ENCODE data around the gene KIF3B.
"Not testable (repeated sequence)": the region's sequence is repeated elsewhere in the genome, so short reads cannot be mapped to it uniquely, and the experiment has no call there.

The KIF3B gene

DNA sequence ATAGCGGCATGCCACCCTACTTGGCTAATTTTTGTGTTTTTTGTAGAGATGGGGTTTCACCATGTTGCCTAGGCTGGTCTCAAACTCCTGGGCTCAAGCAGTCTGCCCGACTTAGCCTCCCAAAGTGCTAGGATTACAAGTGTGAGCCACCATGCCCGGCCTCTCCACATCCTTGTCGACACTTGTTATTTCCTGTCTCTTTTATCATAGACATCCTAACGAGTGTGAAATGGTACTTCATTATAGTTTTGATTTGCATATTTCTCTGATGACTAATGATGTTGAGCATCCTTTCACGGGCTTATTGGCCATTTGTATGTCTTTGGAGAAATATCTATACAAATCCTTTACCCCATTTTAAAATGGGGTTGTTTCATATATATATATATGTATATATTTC is 41.6 kb downstream of the KIF3B start:
- no peak overlapping the region for H3K9ac ChIP-seq (ENCODE audit: low read depth, low read length)
- WGBS: 97% methylated on average over 5 of the region's 6 CpGs
- no peaks in the 10 kb centered on the region for H3K9me3 ChIP-seq (ENCODE audit: insufficient read depth, low read depth, low read length)
- H3K4me1 ChIP-seq (ENCODE audit: insufficient read depth, low read length): no peaks in the 10 kb centered on the region
- no peak overlapping the region for H3K27ac ChIP-seq (ENCODE audit: low read depth, low read length)
- peaks cover 27% of the 10 kb centered on the region for H3K36me3 ChIP-seq (ENCODE audit: insufficient read depth, low read length)
- no peak overlapping the region for H3K4me3 ChIP-seq (ENCODE audit: low read length)
- no peaks in the 10 kb centered on the region for H3K27me3 ChIP-seq (ENCODE audit: insufficient read depth, low read length)

DNA sequence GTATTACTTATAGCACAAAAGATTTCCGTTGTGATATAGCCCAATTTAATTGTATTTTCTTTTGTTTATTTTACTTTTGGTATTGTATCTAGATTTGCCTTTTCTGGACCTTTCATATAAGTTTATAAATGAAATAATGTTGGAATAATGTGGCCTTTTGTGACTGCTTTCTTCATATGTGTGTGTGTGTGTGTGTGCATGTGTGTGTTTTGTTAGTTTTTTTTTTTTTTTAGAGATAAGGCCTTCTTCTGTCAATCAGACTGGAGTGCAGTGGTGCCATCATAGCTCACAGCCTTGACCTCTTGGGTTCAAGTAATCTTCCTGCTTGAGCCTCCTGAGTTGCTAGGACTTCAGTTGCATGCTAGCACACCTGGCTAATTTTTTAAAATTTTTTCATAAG is 42.9 kb downstream of the KIF3B start:
- Histone ChIP-seq H3K9me3 (ENCODE audit: insufficient read depth, low read depth, low read length) (no peaks in the 10 kb centered on the region), H3K27me3 (ENCODE audit: insufficient read depth, low read length) (no peaks in the 10 kb centered on the region), H3K4me3 (ENCODE audit: low read length) (no peak overlapping the region), H3K36me3 (ENCODE audit: insufficient read depth, low read length) (peaks cover 27% of the 10 kb centered on the region), H3K27ac (ENCODE audit: low read depth, low read length) (no peak overlapping the region), H3K9ac (ENCODE audit: low read depth, low read length) (no peak overlapping the region), H3K4me1 (ENCODE audit: insufficient read depth, low read length) (no peaks in the 10 kb centered on the region)
- 86% methylated on average over 1 of the region's 1 CpG for WGBS

DNA sequence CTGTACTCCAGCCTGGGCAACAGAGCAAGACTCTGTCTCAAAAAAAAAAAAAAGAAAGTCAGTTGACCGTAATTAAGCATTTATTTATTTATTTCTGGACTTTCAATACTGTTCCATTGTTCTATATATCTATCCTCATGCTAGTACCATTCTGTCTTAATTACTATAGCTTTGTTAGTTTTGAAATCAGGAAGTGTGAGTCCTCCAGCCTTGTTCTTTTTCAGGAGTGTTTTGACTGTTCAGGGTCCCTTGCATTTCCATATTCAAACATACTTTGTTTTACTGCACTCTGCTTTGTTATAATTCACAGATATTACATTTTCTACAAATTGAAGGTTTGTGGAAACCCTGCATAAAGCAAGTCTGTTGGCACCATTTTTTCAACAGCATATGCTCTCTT is 43.9 kb downstream of the KIF3B start:
- Histone ChIP-seq H3K9ac (ENCODE audit: low read depth, low read length) (no peak overlapping the region), H3K27me3 (ENCODE audit: insufficient read depth, low read length) (no peaks in the 10 kb centered on the region), H3K9me3 (ENCODE audit: insufficient read depth, low read depth, low read length) (no peaks in the 10 kb centered on the region), H3K36me3 (ENCODE audit: insufficient read depth, low read length) (peaks cover 23% of the 10 kb centered on the region), H3K4me1 (ENCODE audit: insufficient read depth, low read length) (no peaks in the 10 kb centered on the region), H3K27ac (ENCODE audit: low read depth, low read length) (no peak overlapping the region), H3K4me3 (ENCODE audit: low read length) (no peak overlapping the region)
- no CpG with 5 or more reads among the region's 1 CpG for WGBS

DNA sequence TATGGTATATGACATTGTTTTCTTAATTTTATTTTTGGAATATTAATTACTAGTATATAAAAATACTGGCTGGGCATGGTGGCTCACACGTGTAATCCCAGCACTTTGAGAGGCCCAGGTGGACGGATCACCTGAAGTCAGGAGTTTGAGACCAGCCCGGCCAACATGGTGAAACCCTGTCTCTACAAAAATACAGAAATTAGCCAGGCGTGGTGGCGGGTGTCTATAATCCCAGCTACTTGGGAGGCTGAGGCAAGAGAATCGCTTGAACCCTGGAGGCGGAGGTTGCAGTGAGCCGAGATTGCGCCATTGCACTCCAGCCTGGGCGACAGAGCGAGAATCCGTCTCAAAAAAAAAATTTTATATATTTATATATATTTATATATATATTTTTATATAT is 44.8 kb downstream of the KIF3B start:
- H3K4me1 ChIP-seq (ENCODE audit: insufficient read depth, low read length); H3K27me3 ChIP-seq (ENCODE audit: insufficient read depth, low read length); H3K27ac ChIP-seq (ENCODE audit: low read depth, low read length); H3K4me3 ChIP-seq (ENCODE audit: low read length); H3K9ac ChIP-seq (ENCODE audit: low read depth, low read length); H3K9me3 ChIP-seq (ENCODE audit: insufficient read depth, low read depth, low read length): not testable (repeated sequence)
- 91% methylated on average over 9 of the region's 12 CpGs for WGBS
- H3K36me3 ChIP-seq (ENCODE audit: insufficient read depth, low read length): peaks cover 20% of the 10 kb centered on the region

DNA sequence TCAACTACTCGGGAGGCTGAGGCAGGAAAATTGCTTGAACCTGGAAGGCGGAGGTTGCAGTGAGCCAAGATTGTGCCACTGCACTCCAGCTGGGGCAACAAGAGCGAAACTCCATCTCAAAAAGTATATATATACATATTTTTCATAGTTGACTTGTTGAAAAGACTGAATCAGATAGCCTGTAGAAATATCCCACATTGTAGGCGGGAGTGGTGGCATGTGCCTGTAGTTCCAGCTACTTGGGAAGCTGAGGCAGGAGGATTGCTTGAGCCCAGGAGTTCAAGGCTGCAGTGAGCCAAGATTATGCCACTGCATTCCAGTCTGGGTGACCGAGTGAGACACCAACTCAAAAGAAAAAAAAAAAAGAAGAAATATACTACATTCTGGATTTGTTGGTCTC is 46.3 kb downstream of the KIF3B start:
- H3K4me3 ChIP-seq (ENCODE audit: low read length); H3K9me3 ChIP-seq (ENCODE audit: insufficient read depth, low read depth, low read length); H3K27ac ChIP-seq (ENCODE audit: low read depth, low read length); H3K27me3 ChIP-seq (ENCODE audit: insufficient read depth, low read length); H3K4me1 ChIP-seq (ENCODE audit: insufficient read depth, low read length); H3K9ac ChIP-seq (ENCODE audit: low read depth, low read length): not testable (repeated sequence)
- H3K36me3 ChIP-seq (ENCODE audit: insufficient read depth, low read length): peaks cover 15% of the 10 kb centered on the region
- WGBS: over 99% methylated on average over 3 of the region's 5 CpGs

DNA sequence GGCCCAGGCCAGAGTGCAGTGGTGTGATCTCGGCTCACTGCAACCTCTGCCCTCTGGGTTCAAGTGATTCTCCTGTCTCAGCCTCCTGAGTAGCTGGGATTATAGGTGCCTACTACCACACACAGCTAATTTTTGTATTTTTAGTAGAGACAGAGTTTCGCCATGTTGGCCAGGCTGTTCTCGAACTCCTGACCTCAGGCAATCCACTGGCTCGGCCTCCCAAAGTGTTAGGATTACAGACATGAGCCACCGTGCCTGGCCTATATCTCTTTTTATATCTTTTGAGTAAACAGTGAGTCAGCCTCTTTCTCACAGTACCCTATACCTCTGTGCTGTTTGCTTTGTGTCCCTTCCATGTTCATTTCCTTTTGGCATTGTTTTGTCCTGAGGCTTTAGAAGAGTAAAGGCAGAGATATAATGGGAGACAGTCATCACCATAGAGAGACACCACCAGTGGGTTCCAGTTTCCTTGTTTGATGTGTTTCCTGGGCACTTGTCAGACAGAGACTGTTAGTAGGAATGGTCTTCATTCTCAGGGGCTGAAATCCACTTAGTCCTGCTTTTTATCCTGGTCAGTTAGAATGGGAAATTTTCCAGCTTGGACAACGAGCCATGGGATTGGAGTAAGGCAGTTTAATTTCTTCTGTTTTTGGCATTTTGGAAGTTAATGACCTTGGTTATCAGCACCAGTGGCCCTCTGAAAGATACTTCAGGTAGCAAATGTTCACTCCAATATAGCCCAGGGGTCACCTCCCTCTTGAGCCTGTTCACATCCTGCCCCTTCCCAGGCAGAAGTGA is 48.5 kb downstream of the KIF3B start:
- H3K9me3 ChIP-seq (ENCODE audit: insufficient read depth, low read depth, low read length): no peaks in the 10 kb centered on the region
- H3K4me1 ChIP-seq (ENCODE audit: insufficient read depth, low read length): no peaks in the 10 kb centered on the region
- no peaks in the 10 kb centered on the region for H3K27me3 ChIP-seq (ENCODE audit: insufficient read depth, low read length)
- H3K4me3 ChIP-seq (ENCODE audit: low read length): no peak overlapping the region
- 85% methylated on average over 6 of the region's 6 CpGs for WGBS
- H3K36me3 ChIP-seq (ENCODE audit: insufficient read depth, low read length): peaks cover 23% of the 10 kb centered on the region
- no peak overlapping the region for H3K9ac ChIP-seq (ENCODE audit: low read depth, low read length)
- no peak overlapping the region; the same call in 1 of the 2 replicates for H3K27ac ChIP-seq (ENCODE audit: low read depth, low read length)

DNA sequence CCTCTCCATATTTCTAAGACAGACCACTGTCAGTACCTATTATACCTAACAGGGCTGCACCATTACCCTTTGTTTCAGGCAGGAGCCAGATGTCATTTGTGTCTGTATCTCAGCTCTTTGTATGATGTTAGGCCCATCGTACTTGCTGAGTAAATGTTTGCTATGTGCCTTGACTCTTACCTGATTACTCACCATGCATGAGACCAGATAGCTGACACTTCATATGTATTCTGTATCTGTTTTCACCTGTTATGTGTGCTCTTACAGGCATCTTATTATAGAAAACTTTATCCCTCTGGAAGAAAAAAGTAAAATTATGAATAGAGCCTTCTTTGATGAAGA is 49.0 kb downstream of the KIF3B start:
- Histone ChIP-seq H3K27ac (ENCODE audit: low read depth, low read length) (no peak overlapping the region; the same call in 1 of the 2 replicates), H3K4me1 (ENCODE audit: insufficient read depth, low read length) (no peaks in the 10 kb centered on the region), H3K9me3 (ENCODE audit: insufficient read depth, low read depth, low read length) (no peaks in the 10 kb centered on the region), H3K9ac (ENCODE audit: low read depth, low read length) (no peak overlapping the region), H3K4me3 (ENCODE audit: low read length) (no peak overlapping the region), H3K27me3 (ENCODE audit: insufficient read depth, low read length) (no peaks in the 10 kb centered on the region), H3K36me3 (ENCODE audit: insufficient read depth, low read length) (peaks cover 29% of the 10 kb centered on the region)
- WGBS: 87% methylated on average over 1 of the region's 1 CpG

DNA sequence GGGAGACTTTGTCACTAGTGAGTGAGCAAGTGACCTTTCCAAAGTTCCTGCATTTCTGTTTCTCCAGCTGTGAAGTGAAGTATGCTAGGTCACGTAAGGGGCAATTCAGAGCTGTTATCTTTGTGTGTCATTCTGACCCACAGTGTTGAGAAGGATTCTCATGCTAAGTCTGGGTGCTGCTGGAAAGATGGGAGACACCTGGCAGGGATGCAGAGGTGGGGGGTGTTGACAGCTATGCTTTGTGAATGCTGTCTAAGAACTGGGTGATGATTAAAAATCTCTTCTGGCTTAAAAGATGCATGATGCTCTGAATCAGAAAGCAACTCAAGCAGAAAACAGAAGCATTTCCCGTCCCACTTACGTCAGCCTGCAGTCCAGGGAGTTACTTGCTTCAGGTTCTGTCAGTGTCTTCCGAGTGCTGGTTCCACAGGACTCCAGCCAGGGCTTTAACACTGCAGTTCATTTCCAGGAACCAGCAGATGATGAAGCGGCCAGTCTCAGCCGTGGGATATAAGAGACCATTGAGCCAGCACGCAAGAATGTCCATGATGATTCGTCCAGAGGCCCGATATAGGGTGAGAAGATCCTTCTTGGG is 49.7 kb downstream of the KIF3B start:
- Histone ChIP-seq H3K4me3 (ENCODE audit: low read length) (no peak overlapping the region), H3K36me3 (ENCODE audit: insufficient read depth, low read length) (peaks cover 36% of the 10 kb centered on the region), H3K4me1 (ENCODE audit: insufficient read depth, low read length) (no peaks in the 10 kb centered on the region), H3K27me3 (ENCODE audit: insufficient read depth, low read length) (no peaks in the 10 kb centered on the region), H3K9ac (ENCODE audit: low read depth, low read length) (no peak overlapping the region), H3K9me3 (ENCODE audit: insufficient read depth, low read depth, low read length) (no peaks in the 10 kb centered on the region), H3K27ac (ENCODE audit: low read depth, low read length) (no peak overlapping the region)
- WGBS: 95% methylated on average over 9 of the region's 9 CpGs

DNA sequence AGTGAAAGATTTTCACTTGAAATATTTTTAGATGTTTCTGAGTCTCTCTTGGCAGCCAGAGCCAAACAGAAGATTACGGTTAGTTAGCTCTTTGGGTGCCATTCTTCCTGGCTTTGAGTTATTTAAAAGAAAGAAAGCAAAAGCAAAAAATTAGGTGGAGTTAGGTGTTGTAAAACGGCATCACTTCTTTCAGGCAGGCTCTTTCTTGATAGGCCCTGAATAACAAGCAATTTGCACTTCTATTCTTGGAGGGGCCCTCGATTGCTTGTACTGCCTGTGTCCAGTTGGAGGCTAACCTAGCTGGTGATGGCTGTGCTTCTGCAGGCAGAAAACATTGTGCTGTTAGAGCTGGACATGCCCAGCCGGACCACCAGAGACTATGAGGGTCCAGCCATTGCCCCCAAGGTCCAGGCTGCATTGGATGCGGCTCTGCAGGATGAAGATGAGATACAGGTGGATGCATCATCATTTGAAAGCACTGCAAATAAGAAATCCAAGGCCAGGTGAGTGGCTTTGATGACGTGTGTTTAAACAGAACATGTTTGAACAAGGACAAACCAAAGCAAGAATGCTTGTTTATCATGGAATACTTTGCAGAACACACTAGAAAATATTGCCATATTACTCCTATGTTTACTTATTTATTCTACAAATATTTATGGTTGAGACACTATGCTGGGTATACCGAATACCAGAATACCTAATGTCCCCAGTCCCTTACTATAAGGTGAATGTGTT is 52.5 kb downstream of the KIF3B start:
- no peak overlapping the region for H3K4me3 ChIP-seq (ENCODE audit: low read length)
- H3K4me1 ChIP-seq (ENCODE audit: insufficient read depth, low read length): no peaks in the 10 kb centered on the region
- H3K36me3 ChIP-seq (ENCODE audit: insufficient read depth, low read length): peaks cover 41% of the 10 kb centered on the region
- H3K27ac ChIP-seq (ENCODE audit: low read depth, low read length): no peak overlapping the region
- H3K9me3 ChIP-seq (ENCODE audit: insufficient read depth, low read depth, low read length): no peaks in the 10 kb centered on the region
- no peak overlapping the region for H3K9ac ChIP-seq (ENCODE audit: low read depth, low read length)
- 95% methylated on average over 6 of the region's 7 CpGs for whole genome bisulfite sequencing
- H3K27me3 ChIP-seq (ENCODE audit: insufficient read depth, low read length): no peaks in the 10 kb centered on the region

DNA sequence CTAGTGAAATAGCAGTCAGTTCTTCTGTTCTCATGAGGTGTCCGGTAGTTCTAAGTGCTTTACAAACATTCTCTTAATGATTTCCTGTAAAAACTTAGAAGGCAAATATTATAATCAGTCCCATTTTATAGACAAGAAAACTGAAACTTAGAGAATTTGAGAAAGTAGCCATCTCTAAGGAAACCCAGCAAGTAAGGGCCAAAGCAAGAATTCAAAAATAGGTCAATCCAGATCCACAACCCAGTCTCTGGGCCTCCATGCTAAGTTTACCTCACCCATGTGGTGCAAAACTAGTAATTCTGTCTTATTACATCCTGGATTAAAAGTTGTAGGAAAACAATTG is 53.1 kb downstream of the KIF3B start:
- H3K36me3 ChIP-seq (ENCODE audit: insufficient read depth, low read length): peaks cover 41% of the 10 kb centered on the region
- H3K27me3 ChIP-seq (ENCODE audit: insufficient read depth, low read length): no peaks in the 10 kb centered on the region
- WGBS: no CpG with 5 or more reads among the region's 1 CpG
- H3K4me1 ChIP-seq (ENCODE audit: insufficient read depth, low read length): no peaks in the 10 kb centered on the region
- H3K4me3 ChIP-seq (ENCODE audit: low read length): no peak overlapping the region
- H3K9me3 ChIP-seq (ENCODE audit: insufficient read depth, low read depth, low read length): no peaks in the 10 kb centered on the region
- H3K9ac ChIP-seq (ENCODE audit: low read depth, low read length): no peak overlapping the region
- H3K27ac ChIP-seq (ENCODE audit: low read depth, low read length): no peak overlapping the region

DNA sequence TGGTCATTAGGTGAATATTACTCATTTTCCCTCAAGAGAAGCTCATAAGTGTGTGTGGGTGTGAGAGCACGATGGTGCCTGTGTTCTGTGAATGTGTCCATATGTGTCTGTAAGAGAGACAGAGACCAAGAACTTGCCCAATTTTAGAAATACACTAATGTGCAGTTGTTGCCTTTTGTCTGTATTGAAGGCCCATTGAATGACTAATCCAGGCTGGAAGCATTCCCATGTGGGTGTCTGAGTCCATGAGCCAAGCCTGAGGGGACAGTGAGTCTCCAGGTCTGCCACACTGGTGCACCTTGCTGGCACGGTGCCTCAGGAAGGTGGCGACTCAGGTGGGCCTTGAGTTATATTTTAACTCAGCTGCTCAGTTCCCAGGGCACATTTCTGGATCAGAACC is 55.2 kb downstream of the KIF3B start:
- Histone ChIP-seq H3K9me3 (ENCODE audit: insufficient read depth, low read depth, low read length) (no peaks in the 10 kb centered on the region), H3K27ac (ENCODE audit: low read depth, low read length) (no peak overlapping the region), H3K27me3 (ENCODE audit: insufficient read depth, low read length) (no peaks in the 10 kb centered on the region), H3K9ac (ENCODE audit: low read depth, low read length) (no peak overlapping the region), H3K4me3 (ENCODE audit: low read length) (no peak overlapping the region), H3K36me3 (ENCODE audit: insufficient read depth, low read length) (peaks cover 32% of the 10 kb centered on the region), H3K4me1 (ENCODE audit: insufficient read depth, low read length) (no peaks in the 10 kb centered on the region)
- WGBS: 89% methylated on average over 3 of the region's 3 CpGs

Data from HUES64 (cell line).